Measurements from ENCODE around the gene CPT1B.

CPT1B gene

DNA sequence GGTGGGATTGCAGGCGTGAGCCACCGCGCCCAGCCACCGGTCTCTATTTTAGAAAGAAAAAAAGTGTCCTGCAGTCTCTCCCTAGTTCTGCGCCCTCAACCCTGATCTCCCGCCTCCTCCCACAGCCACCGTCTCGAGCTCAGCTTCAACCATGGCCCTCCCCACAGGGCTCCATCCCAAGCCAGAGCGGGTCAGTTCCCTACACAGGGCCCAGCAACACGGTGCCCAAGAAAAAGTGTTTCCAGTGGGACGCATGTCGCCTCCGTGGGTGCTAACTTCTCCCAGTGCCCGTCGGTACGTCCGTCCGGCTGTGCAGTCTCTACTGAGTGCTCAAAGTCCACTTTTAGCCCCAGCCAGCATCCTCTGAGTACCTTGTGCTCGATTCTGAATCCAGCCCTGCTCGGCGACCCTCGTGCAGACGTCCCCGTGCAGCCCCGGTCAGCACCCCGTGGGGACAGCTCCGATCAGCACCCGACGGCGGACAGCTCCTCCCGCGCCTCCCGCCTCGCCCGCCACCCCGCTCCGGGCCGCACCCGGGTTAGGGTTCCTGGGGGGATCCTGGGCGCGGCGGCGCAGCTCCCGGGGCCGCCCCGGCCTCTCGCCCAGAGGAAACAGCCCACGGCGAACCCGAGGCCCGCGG, 21.7 kb upstream of the CPT1B start:
- Histone ChIP-seq H3K4me1 (ENCODE audit: control insufficient read depth, insufficient read depth, low read length) (peaks cover 3% of the 10 kb centered on the region), H3K9ac (ENCODE audit: low read length) (no peak overlapping the region), H3K27me3 (ENCODE audit: control insufficient read depth, insufficient read depth, low read length) (peaks cover 39% of the 10 kb centered on the region), H3K36me3 (ENCODE audit: control insufficient read depth, insufficient read depth, low read length) (no peaks in the 10 kb centered on the region), H3K4me3 (ENCODE audit: low read length) (no peak overlapping the region), H3K9me3 (ENCODE audit: control insufficient read depth, low read length) (no peaks in the 10 kb centered on the region)

DNA sequence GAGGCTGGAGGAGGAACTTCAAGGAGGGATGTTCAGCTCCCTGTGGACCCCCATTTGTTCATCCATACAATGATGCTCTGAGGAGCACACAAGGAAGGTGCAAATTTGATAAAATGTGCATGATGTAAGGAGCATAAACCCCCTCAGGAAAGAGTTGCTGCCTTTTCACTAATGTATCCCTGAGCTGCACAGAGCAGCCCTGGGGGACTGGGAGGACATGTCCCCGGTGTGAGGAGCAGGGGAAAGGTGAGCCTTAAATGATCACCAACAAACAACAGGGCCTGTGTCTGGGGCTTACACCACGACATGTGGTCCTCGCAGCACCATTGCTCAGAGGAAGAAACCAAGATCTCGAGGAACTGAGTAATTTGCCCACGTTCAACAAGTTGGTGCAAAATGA, 18.9 kb upstream of the CPT1B start:
- Histone ChIP-seq H3K4me1 (ENCODE audit: control insufficient read depth, insufficient read depth, low read length) (peaks cover 3% of the 10 kb centered on the region), H3K9me3 (ENCODE audit: control insufficient read depth, low read length) (no peaks in the 10 kb centered on the region), H3K36me3 (ENCODE audit: control insufficient read depth, insufficient read depth, low read length) (no peaks in the 10 kb centered on the region), H3K9ac (ENCODE audit: low read length) (no peak overlapping the region), H3K27me3 (ENCODE audit: control insufficient read depth, insufficient read depth, low read length) (peaks cover 15% of the 10 kb centered on the region), H3K4me3 (ENCODE audit: low read length) (no peak overlapping the region)

DNA sequence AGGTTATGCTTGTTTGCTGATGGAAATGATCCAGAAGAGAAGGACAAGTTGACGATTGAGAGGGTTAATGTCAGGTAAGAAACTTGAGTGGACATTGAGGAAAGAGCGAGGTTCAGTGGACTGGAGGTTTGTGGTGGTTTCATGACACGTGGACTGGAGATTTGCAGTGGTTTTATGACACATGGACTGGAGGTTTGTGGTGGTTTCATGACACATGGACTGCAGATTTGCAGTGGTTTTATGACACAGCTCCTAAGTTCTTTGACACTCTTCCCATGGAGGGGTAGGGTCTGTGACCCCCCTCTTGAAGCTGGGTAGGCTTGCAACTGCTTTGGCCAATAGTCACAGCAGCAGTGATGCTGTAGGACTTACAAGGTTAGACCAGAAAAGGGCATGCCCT, 17.0 kb upstream of the CPT1B start:
- H3K4me1 ChIP-seq (ENCODE audit: control insufficient read depth, insufficient read depth, low read length) = peaks cover 3% of the 10 kb centered on the region
- H3K9me3 ChIP-seq (ENCODE audit: control insufficient read depth, low read length) = no peaks in the 10 kb centered on the region
- H3K9ac ChIP-seq (ENCODE audit: low read length) = no peak overlapping the region
- no peak overlapping the region for H3K4me3 ChIP-seq (ENCODE audit: low read length)
- peaks cover 5% of the 10 kb centered on the region for H3K27me3 ChIP-seq (ENCODE audit: control insufficient read depth, insufficient read depth, low read length)
- no peaks in the 10 kb centered on the region for H3K36me3 ChIP-seq (ENCODE audit: control insufficient read depth, insufficient read depth, low read length)

DNA sequence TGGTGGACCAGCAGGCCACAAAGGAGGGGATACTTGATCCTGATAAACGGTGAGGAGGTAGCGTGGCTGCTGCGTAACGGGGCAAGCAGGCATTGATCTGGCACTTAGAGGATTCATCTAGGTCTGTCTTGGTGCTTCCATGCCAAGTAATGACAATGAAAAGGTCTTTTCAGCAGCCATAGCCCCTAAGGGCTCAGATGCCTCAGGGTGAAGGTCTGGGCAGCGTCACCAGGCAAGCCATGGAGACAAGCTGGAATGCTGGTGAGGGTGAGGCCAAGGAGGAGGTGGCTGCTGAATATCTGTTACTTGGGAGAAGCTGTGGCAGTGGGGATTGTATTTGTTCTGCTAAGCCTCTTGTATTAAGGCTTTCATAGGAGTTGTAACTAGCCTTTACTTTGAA, 9.2 kb upstream of the CPT1B start:
- H3K4me1 ChIP-seq (ENCODE audit: control insufficient read depth, insufficient read depth, low read length) = peaks cover 6% of the 10 kb centered on the region
- no peaks in the 10 kb centered on the region for H3K27me3 ChIP-seq (ENCODE audit: control insufficient read depth, insufficient read depth, low read length)
- H3K36me3 ChIP-seq (ENCODE audit: control insufficient read depth, insufficient read depth, low read length) = no peaks in the 10 kb centered on the region
- no peak overlapping the region for H3K9ac ChIP-seq (ENCODE audit: low read length)
- no peaks in the 10 kb centered on the region for H3K9me3 ChIP-seq (ENCODE audit: control insufficient read depth, low read length)
- H3K4me3 ChIP-seq (ENCODE audit: low read length) = no peak overlapping the region

DNA sequence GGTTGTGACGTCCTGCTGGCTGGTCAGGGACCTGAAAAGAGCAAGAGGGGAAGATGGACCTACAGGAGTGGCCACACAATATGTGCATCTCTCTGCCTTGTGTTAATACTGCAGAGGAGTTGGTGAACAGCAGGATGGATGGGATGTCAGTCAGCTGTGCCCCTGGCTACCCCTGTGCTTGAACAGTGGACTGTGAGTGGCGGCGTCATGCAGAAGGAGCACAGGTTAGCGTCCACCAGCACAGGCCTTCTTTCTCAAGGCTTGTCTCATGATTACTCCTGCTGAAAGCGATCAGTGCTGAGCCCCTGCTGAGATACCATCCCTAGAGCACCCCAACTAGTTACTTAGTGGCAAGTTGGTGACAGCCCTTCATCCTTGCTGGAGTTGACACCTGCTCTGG, 8.2 kb upstream of the CPT1B start:
- Histone ChIP-seq H3K4me3 (ENCODE audit: low read length) (no peak overlapping the region), H3K9ac (ENCODE audit: low read length) (no peak overlapping the region), H3K9me3 (ENCODE audit: control insufficient read depth, low read length) (no peaks in the 10 kb centered on the region), H3K27me3 (ENCODE audit: control insufficient read depth, insufficient read depth, low read length) (no peaks in the 10 kb centered on the region), H3K4me1 (ENCODE audit: control insufficient read depth, insufficient read depth, low read length) (peaks cover 6% of the 10 kb centered on the region), H3K36me3 (ENCODE audit: control insufficient read depth, insufficient read depth, low read length) (no peaks in the 10 kb centered on the region)

DNA sequence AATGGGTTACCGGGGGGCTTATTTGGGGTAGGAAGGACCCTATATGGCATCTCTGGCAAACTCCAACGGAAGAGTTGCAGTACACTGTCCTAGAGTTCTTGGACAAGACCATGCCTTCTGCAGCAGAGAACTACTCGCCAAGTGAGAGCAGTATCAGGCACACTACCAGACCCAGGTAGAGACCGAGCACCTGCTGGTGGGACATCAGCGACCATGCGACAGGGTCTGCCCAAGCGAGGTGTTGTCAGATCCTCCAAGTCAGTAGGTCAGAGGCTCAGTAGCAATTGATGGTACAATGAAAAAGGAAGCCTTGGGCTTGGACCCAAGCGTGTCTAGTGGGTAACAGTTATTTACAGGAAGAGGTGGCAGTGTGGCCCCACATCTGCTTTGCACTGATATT, 7.6 kb upstream of the CPT1B start:
- Histone ChIP-seq H3K36me3 (ENCODE audit: control insufficient read depth, insufficient read depth, low read length) (no peaks in the 10 kb centered on the region), H3K9me3 (ENCODE audit: control insufficient read depth, low read length) (no peaks in the 10 kb centered on the region), H3K9ac (ENCODE audit: low read length) (no peak overlapping the region), H3K4me1 (ENCODE audit: control insufficient read depth, insufficient read depth, low read length) (peaks cover 6% of the 10 kb centered on the region), H3K27me3 (ENCODE audit: control insufficient read depth, insufficient read depth, low read length) (no peaks in the 10 kb centered on the region), H3K4me3 (ENCODE audit: low read length) (no peak overlapping the region)

DNA sequence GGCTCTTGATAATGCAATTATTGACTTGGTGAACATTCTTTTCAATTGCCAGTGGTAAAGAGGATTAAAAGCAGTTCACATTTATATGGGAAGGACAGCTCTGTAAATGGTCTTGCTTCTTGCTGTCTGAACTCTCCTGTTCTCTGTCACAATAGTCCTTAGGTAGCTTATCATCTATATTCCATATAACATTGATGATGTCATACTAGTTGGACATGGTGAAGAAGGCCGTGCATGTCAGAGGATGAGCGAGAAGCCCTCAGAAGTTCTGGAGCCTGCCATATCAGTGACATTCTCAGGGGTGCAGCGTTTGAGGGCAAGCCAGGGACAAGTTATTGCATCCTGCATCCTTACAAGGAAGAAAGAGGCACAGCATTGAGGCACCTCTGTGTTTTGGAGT, 7.0 kb upstream of the CPT1B start:
- no peaks in the 10 kb centered on the region for H3K36me3 ChIP-seq (ENCODE audit: control insufficient read depth, insufficient read depth, low read length)
- peaks cover 6% of the 10 kb centered on the region for H3K4me1 ChIP-seq (ENCODE audit: control insufficient read depth, insufficient read depth, low read length)
- H3K9me3 ChIP-seq (ENCODE audit: control insufficient read depth, low read length) = no peaks in the 10 kb centered on the region
- no peak overlapping the region for H3K9ac ChIP-seq (ENCODE audit: low read length)
- no peak overlapping the region for H3K4me3 ChIP-seq (ENCODE audit: low read length)
- H3K27me3 ChIP-seq (ENCODE audit: control insufficient read depth, insufficient read depth, low read length) = no peaks in the 10 kb centered on the region

DNA sequence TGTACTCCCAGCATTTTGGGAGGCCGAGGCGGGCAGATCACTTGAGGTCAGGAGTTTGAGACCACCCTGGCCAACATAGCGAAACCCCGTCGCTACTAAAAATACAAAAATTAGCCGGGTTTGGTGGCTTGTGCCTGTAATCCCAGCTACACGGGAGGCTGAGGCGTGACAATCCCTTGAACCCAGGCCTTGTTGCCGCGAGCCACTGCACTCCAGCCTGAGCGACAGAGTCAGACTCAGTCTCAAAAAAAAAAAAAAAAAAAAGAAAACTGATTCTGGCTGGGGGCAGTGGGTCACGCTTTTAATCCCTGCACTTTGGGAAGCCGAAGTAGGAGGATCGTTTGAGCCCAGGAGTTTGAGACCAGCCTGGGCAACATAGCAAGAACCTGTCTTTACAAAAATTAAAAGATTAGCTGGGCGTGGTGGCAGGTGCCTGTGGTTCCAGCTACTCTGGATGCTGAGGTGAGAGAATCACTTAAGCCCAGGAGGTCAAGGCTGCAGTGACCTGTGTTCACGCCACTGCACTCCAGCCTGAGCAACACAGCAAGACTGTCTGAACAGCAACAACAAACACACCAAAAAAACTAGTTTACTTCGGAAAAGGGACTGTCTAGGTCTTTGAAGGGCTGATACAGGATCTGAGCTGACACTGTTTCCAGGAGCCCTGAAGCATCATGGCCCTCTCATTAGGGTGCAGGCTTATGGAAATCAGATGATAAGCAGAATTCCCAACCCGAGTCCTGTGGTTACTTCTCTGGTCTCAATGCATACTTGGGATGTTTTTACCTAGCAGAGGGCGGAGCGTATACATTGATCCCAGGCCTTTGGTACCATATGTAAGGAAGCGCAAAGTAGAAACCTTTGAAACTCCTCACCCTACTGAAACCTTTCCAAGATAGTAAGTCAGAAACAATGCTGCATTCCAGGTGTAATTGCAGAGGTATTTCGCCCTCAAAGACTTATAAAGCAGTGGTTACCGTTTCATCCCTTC, 6.2 kb upstream of the CPT1B start:
- no peaks in the 10 kb centered on the region for H3K9me3 ChIP-seq (ENCODE audit: control insufficient read depth, low read length)
- H3K4me3 ChIP-seq (ENCODE audit: low read length) = no peak overlapping the region
- H3K4me1 ChIP-seq (ENCODE audit: control insufficient read depth, insufficient read depth, low read length) = peaks cover 6% of the 10 kb centered on the region
- no peak overlapping the region for H3K9ac ChIP-seq (ENCODE audit: low read length)
- H3K27me3 ChIP-seq (ENCODE audit: control insufficient read depth, insufficient read depth, low read length) = no peaks in the 10 kb centered on the region
- no peaks in the 10 kb centered on the region for H3K36me3 ChIP-seq (ENCODE audit: control insufficient read depth, insufficient read depth, low read length)

DNA sequence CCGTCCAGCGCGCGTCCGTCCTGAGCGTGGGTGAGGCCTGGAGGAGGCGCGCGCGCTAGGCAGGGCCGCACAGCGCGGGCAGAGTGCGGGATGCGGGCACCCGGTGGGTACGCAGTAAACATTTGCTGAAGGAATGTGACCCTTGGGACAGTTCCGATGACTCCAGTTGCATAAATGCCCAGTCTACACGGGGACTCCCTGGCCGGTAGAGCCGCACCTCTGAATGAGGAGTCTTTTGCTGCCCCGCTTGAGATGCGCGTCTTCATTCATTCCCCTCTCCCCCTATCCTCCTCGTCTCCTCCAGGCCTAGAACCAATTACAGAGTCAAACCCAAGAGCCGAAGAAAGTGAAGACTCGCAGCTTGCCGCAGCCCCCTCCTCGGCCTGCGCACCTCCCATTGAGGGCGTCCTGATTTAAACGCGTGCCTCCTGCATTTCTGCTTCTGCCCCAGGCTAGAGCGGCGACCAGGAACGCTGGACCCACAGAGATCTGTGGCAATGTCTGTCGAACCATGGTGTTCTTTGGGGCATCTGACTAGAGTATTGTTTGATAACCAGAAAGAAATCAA, 5.2 kb upstream of the CPT1B start:
- Histone ChIP-seq H3K4me1 (ENCODE audit: control insufficient read depth, insufficient read depth, low read length) (peaks cover 13% of the 10 kb centered on the region), H3K4me3 (ENCODE audit: low read length) (peak overlapping the region; percentile 42), H3K27me3 (ENCODE audit: control insufficient read depth, insufficient read depth, low read length) (no peaks in the 10 kb centered on the region), H3K36me3 (ENCODE audit: control insufficient read depth, insufficient read depth, low read length) (no peaks in the 10 kb centered on the region), H3K9me3 (ENCODE audit: control insufficient read depth, low read length) (no peaks in the 10 kb centered on the region), H3K9ac (ENCODE audit: low read length) (peak overlapping the region; percentile 98)

DNA sequence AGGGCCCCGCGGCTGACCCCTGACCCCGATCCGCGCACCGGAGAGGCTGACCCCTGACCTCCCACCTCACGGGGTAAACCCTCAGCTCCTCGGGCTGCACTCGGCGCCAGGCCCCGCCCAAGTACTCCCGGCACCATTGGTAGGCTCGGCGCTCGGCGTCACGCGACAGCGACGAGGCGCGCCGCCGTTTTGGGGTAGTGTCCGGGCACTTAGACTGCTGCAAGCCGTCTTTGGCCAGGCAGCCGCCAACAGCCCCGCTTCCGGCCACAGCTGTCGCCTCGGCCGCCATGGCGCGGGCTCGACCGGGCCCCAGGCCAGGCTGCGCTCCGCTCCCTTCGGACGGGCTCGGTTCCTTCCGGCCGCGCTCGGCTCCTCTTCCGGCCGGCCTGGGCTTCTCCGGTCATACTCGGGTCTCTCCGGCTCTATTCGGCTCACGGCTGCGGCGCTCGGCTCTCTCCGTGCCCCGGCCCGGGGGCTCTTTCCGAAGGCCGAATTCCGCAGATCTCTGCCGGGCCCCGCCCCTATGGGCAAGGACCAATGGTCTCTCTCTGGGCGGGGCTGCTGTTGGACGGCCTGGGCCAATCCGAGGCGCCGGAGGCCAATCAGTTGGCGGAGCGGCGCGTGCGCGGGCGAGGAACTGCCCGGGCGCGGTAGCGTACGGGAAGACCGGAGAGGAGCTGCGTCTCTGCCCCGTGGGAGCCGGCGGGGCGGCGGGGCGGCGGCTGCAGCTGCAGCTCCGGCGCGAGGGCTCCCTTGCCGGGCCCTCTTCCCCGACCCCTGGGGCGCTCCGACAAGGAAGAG, 4.5 kb upstream of the CPT1B start, which contains the start of gene CHKB:
Gene CHKB (minus strand): TSS at position 357 of the 801 bp plus-strand sequence. CDS start 68 bp downstream, at position 289.
- H3K9me3 ChIP-seq (ENCODE audit: control insufficient read depth, low read length) = no peaks in the 10 kb centered on the region
- H3K9ac ChIP-seq (ENCODE audit: low read length) = peak within 1 kb of the TSS; percentile 98
- H3K4me3 ChIP-seq (ENCODE audit: low read length) = peak within 1 kb of the TSS; percentile 45
- peaks cover 17% of the 10 kb centered on the region for H3K4me1 ChIP-seq (ENCODE audit: control insufficient read depth, insufficient read depth, low read length)
- H3K36me3 ChIP-seq (ENCODE audit: control insufficient read depth, insufficient read depth, low read length) = no peaks in the 10 kb centered on the region
- H3K27me3 ChIP-seq (ENCODE audit: control insufficient read depth, insufficient read depth, low read length) = peaks cover 3% of the 10 kb centered on the region

DNA sequence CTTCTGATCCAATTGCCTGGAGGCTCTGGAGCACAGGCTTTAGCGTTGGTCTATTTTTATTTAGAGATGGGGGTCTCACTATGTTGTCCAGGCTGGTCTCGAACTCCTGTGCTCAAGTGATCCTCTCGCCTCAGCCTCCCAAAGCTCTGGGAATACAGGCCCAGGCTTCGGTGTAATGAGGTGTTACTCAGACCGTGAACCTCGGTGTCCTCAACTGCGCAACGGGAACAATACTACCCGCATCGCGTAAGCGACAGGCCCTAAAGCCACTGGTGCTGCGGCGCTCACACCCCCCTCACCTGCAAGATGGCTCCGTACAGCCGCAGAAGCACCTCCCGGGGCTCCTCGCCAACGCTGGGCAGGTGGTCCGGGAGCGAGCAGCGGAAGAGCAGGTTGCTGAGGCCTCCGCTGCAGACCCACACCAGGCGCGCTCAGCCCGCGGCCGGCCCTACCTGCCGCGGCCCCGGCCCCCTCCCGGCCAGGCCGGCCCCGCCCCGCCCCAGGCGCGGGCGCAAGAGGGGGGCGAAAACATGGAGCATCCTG, 3.8 kb upstream of the CPT1B start:
- Histone ChIP-seq H3K4me1 (ENCODE audit: control insufficient read depth, insufficient read depth, low read length) (peaks cover 17% of the 10 kb centered on the region), H3K36me3 (ENCODE audit: control insufficient read depth, insufficient read depth, low read length) (no peaks in the 10 kb centered on the region), H3K9ac (ENCODE audit: low read length) (peak overlapping the region; percentile 98)

More for the DNA sequence above, 3.8 kb upstream of the CPT1B start:
- Histone ChIP-seq H3K9me3 (ENCODE audit: control insufficient read depth, low read length) (no peaks in the 10 kb centered on the region), H3K27me3 (ENCODE audit: control insufficient read depth, insufficient read depth, low read length) (peaks cover 7% of the 10 kb centered on the region), H3K4me3 (ENCODE audit: low read length) (peak overlapping the region; percentile 45)

Data from mucosa of stomach (tissue), 1 donor.